Activated naive CD4-positive, alpha-beta T cell treated with anti-CD3 and anti-CD28 coated beads, Interleukin-2, amount 10 ng/mL, durations not matched to agents 7 days and 5 days (primary cell): Measurements from ENCODE around the gene PCGF3.
"Not testable (repeated sequence)": the region's sequence is repeated elsewhere in the genome, so short reads cannot be mapped to it uniquely, and the experiment has no call there.

Experiments used
- CTCF ChIA-PET: fragments of 350-600 bp; sonication (Branson Sonifier 250); formaldehyde crosslinking; loops from one replicate; lab custom pipeline; 2021; ENCODE audit warnings: antibody characterized with exemption; lab: Charles Lee
- DNase-seq: peaks from one replicate; pipeline ENCODE4 v3.0.0-alpha.2; 2020
- H3K27ac Mint-ChIP-seq: one replicate; pipeline ENCODE4 v1.8.0; 2021; ENCODE audit warnings: mild to moderate bottlenecking, moderate library complexity, mixed read lengths
- H3K27me3 Mint-ChIP-seq: one replicate; pipeline ENCODE4 v1.8.0; 2021; ENCODE audit warnings: mild to moderate bottlenecking, mixed read lengths
- H3K36me3 Mint-ChIP-seq: one replicate; pipeline ENCODE4 v1.8.0; 2021; ENCODE audit warnings: mixed read lengths
- H3K4me1 Mint-ChIP-seq: one replicate; pipeline ENCODE4 v1.8.0; 2021; ENCODE audit warnings: mixed read lengths
- H3K4me3 Mint-ChIP-seq: one replicate; pipeline ENCODE4 v1.8.0; 2021; ENCODE audit warnings: mild to moderate bottlenecking, moderate library complexity, mixed read lengths
- H3K9me3 Mint-ChIP-seq: one replicate; pipeline ENCODE4 v1.8.0; 2021; ENCODE audit warnings: mixed read lengths

Gene PCGF3

DNA sequence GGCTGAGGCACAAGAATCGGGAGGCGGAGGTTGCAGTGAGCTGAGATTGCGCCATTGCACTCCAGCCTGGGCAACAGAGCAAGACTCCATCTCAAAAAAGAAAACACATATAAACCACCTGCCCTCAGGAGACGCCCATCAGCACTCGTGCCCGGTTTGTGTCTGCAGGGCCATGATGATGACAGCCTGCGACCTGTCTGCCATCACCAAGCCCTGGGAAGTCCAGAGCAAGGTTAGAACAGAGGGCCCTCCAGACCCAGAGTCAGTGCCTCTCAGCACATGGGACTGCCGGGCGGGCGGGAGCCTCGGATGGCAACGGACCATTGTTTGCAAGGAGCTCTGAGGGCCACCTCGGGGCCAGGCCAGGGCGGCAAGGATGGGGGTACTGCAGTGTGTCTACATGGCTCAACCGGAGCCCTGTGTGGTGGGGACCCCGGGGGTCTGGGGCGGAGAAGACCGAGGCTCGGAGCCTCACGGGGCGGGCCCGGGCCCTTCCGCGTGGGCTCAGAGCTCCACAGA lies 40.9 kb upstream of the PCGF3 start:
- Mint-ChIP-seq H3K27ac (peak overlapping the region; percentile 65), H3K36me3 (peaks cover 7% of the 10 kb centered on the region), H3K9me3 (peaks cover 5% of the 10 kb centered on the region), H3K27me3 (no peaks in the 10 kb centered on the region), H3K4me1 (peaks cover 15% of the 10 kb centered on the region), H3K4me3 (peak overlapping the region; percentile 79)
- CTCF ChIA-PET = interaction anchor here (1.0 to 3.3 kb wide), 2 partner anchors 9 to 62 kb away, joined by 5 to 9 read pairs; partner anchors contain the start of genes ATP5ME and MYL5
- peak; percentile 15 for DNase-seq

DNA sequence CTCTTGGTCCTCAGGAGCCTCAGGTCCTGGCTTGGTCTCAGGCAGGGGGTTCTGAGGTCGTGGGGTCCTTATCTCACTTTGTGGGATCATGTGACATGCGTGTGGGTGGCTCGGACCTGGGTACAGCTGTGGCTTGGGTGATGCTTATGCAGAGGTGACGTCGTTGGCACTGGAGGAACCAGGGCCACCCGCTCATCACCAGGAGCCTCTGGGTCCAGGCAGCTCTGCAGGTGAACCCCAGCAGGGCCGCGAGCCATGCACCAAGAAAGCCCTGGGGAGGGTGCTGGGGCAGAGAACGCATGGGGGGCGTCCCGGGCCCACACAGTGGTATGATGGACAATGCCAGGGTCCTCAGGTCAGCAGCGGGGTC lies 40.3 kb upstream of the PCGF3 start:
- no peak overlapping the region for H3K27ac Mint-ChIP-seq
- peaks cover 15% of the 10 kb centered on the region for H3K4me1 Mint-ChIP-seq
- peak overlapping the region; percentile 43 for H3K4me3 Mint-ChIP-seq

GRCh38 chr4:665751-666435 lies 39.7 kb upstream of the PCGF3 start:
- CTCF ChIA-PET = interaction anchor here (3.3 kb wide), 1 partner anchor 8 kb away, joined by 9 read pairs; the partner anchor contains the start of genes ATP5ME and MYL5
- Mint-ChIP-seq H3K9me3 (no peaks in the 10 kb centered on the region), H3K4me3 (no peak overlapping the region), H3K4me1 (peaks cover 15% of the 10 kb centered on the region), H3K27me3 (no peaks in the 10 kb centered on the region), H3K27ac (no peak overlapping the region), H3K36me3 (peaks cover 9% of the 10 kb centered on the region)
- DNase-seq = peak; percentile 15

More for the DNA sequence above, 40.3 kb upstream of the PCGF3 start:
- Mint-ChIP-seq H3K27me3 (no peaks in the 10 kb centered on the region), H3K9me3 (no peaks in the 10 kb centered on the region), H3K36me3 (peaks cover 6% of the 10 kb centered on the region)
- peak; percentile 17 for DNase-seq
- CTCF ChIA-PET = interaction anchor here (3.3 kb wide), 1 partner anchor 9 kb away, joined by 9 read pairs; the partner anchor contains the start of genes ATP5ME and MYL5

GRCh38 chr4:666436-666810 lies 39.2 kb upstream of the PCGF3 start:
- DNase-seq = peak; percentile 17
- Mint-ChIP-seq H3K27me3 (no peaks in the 10 kb centered on the region), H3K27ac (no peak overlapping the region), H3K4me1 (peaks cover 15% of the 10 kb centered on the region), H3K36me3 (peaks cover 13% of the 10 kb centered on the region), H3K4me3 (no peak overlapping the region), H3K9me3 (no peaks in the 10 kb centered on the region)
- CTCF ChIA-PET = no interaction called here

DNA sequence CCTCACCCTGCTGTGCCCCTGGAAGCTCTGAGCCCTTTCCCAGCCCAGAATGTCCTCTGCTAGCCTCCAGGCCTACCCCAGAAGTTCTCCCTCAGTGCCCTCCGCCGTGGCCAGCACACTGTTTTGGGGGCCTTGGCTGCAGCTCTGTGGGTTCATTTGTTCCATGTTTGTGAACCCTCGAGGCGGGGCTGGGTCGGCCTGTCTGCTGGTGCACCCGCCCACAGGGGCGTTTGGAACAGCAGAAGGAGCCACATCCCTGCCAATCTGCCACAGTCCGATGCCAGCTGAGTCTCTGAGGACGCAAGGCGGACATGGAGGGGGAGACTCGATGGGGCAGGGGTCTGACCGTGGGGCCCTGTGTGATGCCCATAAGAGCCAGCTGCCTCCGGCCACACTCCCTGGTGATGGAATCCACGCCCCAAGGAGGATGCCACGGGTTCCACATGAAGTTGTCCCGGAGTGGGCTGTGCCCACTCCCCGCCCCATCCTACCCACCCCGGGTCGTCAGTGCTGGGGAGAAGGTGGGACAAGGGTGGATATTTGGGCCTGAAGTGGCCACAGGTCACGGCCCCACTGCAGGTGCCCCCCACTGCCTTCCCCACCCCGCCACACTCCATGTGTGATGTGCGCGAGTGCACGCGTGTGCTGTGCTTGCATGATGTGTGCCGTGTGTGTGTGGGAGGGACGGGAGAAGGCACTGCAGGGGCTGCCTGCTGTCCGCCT lies 38.6 kb upstream of the PCGF3 start:
- no peak for DNase-seq
- H3K27ac Mint-ChIP-seq = no peak overlapping the region
- CTCF ChIA-PET = no interaction called here

GRCh38 chr4:667545-667925 lies 38.1 kb upstream of the PCGF3 start:
- Mint-ChIP-seq H3K9me3 (no peaks in the 10 kb centered on the region), H3K27ac (no peak overlapping the region), H3K36me3 (peaks cover 20% of the 10 kb centered on the region), H3K27me3 (no peaks in the 10 kb centered on the region), H3K4me1 (peaks cover 16% of the 10 kb centered on the region), H3K4me3 (no peak overlapping the region)
- CTCF ChIA-PET = no interaction called here
- no peak for DNase-seq

More for the DNA sequence above, 38.6 kb upstream of the PCGF3 start:
- Mint-ChIP-seq H3K4me1 (peaks cover 14% of the 10 kb centered on the region), H3K9me3 (no peaks in the 10 kb centered on the region), H3K36me3 (peaks cover 17% of the 10 kb centered on the region), H3K27me3 (no peaks in the 10 kb centered on the region), H3K4me3 (no peak overlapping the region)

GRCh38 chr4:668219-668618 lies 37.4 kb upstream of the PCGF3 start:
- Mint-ChIP-seq H3K4me1 (peaks cover 15% of the 10 kb centered on the region), H3K36me3 (peaks cover 26% of the 10 kb centered on the region)
- H3K27ac Mint-ChIP-seq, DNase-seq, CTCF ChIA-PET, H3K27me3 Mint-ChIP-seq, H3K4me3 Mint-ChIP-seq, H3K9me3 Mint-ChIP-seq: not testable (repeated sequence)

GRCh38 chr4:669806-670559 lies 35.6 kb upstream of the PCGF3 start:
- peaks cover 30% of the 10 kb centered on the region for H3K36me3 Mint-ChIP-seq
- H3K27me3 Mint-ChIP-seq, CTCF ChIA-PET, DNase-seq, H3K4me3 Mint-ChIP-seq, H3K9me3 Mint-ChIP-seq, H3K27ac Mint-ChIP-seq: not testable (repeated sequence)
- peaks cover 13% of the 10 kb centered on the region for H3K4me1 Mint-ChIP-seq

DNA sequence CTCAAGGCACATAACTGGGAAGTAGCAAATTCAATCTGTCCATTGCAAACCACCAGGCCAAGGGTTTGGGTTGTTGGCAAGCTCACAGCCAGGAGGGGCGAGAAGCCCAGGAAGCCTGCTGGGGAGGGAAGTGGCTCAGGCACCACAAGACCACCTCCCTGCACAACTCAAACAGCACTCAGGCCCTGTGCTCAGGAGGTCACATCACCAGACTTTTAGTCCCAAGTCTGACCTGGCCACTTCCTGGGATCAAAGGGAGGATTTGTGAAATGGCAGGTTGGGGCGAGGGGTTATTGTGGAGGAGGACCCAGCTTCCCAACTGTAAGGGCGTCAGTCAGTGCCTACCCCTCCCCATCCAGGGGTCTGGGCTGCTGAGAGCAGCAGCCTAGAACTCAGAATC lies 33.9 kb upstream of the PCGF3 start:
- DNase-seq = no peak
- Mint-ChIP-seq H3K27me3 (no peaks in the 10 kb centered on the region), H3K4me1 (peaks cover 13% of the 10 kb centered on the region), H3K36me3 (peaks cover 30% of the 10 kb centered on the region), H3K9me3 (no peaks in the 10 kb centered on the region), H3K4me3 (no peak overlapping the region), H3K27ac (no peak overlapping the region)
- CTCF ChIA-PET = no interaction called here

DNA sequence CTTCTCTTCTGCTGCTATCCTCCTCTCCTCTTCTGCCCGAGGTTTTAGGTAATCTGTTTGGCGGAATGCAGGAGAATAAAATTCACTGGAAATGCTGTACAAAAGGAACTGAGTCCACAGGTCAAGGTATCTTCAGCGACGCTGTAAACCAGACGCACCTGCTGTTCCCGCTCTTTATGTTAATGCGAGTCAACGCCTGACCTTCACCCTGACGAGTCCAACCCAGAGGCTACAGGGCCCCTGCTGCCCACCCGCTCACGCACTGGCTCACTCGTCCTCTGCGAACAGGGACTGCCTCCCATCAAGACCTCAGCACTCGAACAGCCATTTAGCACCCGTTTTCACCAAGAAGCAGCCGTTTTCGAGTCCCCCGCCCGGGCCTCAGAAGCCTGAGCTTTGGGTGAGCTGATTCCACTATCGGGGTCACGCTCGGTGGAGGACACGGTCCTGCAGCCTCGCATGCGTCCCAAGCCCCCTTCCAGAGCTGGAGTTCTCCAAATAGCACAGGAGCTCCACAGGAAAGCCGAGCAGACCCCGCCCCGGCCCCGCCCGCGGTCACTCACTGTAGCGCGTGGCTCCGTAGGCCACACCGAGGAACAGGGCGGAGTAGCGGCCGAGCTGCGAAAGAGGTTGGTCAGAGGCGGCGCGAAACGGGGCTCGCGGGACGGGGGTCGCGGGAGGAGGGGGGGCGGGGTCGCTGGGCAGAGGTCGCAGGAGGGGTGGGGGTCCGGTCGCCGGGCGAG lies 32.1 kb upstream of the PCGF3 start:
- Mint-ChIP-seq H3K27me3 (peaks cover 4% of the 10 kb centered on the region), H3K4me1 (peaks cover 13% of the 10 kb centered on the region), H3K27ac (peak overlapping the region; percentile 87), H3K4me3 (peak overlapping the region; percentile 85), H3K36me3 (peaks cover 30% of the 10 kb centered on the region), H3K9me3 (no peaks in the 10 kb centered on the region)
- CTCF ChIA-PET = interaction anchor here (1.2 to 2.9 kb wide), 3 partner anchors 9 to 14 kb away, joined by 4 to 18 read pairs (median 9); no protein-coding TSS in a partner anchor
- peak; percentile 57 for DNase-seq

- CTCF ChIA-PET = interaction anchor here (1.2 to 2.9 kb wide), 3 partner anchors 10 to 13 kb away, joined by 4 to 18 read pairs (median 9); no protein-coding TSS in a partner anchor
- H3K4me3 Mint-ChIP-seq = peak within 1 kb of the TSS; percentile 85
- H3K9me3 Mint-ChIP-seq = no peaks in the 10 kb centered on the region
- DNase-seq = peak; percentile 98
- peaks cover 4% of the 10 kb centered on the region for H3K27me3 Mint-ChIP-seq
- peak within 1 kb of the TSS; percentile 89 for H3K27ac Mint-ChIP-seq
- H3K36me3 Mint-ChIP-seq = peaks cover 30% of the 10 kb centered on the region
- H3K4me1 Mint-ChIP-seq = peaks cover 13% of the 10 kb centered on the region
Observed at GRCh38 chr4:674172-675035, 31.2 kb upstream of the PCGF3 start, which contains the start of the genes ATP5ME and MYL5. Gene ATP5ME, minus strand, starts transcription at chr4:674276. Its CDS starts 29 bp downstream, at chr4:674247. Gene MYL5, plus strand, starts transcription at chr4:674542. Its CDS starts 3,485 bp downstream, at chr4:678027.

DNA sequence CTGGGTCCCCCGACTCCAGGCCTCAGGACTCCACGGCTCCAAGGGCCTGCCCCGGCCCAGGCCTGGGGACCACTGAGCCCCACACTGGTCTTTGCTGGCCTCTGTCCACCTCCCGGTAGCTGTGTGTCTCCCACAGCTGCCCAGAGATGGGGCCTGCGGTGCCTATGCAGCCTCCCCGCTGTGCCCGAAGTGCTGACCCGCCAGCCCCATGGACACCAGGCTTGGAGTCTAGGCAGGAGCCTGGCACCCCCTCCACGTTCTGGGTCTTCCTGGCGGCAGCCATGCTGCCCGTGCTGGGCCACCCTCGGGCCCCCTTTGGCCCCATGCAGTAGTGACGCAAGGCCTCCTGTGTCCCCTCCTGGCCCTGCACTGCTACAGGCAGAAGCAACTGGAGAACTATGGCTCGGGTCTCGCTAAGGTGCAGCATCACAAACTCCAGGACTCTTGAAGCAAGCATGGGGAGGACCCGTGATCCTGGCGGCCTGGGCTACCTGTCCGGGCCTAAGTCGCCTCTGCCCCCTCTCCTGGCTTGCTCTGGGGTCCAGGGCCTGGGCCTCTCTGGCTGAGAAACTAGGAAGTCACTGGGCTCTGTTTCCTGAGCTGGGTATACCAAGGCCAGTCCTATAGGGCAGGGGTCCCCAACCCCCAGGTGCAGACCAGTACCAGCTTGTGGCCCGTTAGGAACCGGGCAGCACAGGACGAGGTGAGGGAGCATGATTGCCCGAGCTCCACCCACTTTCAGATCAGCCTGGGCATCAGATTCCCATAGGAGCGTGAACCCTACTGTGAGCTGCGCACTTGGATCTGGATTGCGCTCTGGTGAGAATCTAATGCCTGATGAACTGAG lies 30.4 kb upstream of the PCGF3 start:
- no peak for DNase-seq
- Mint-ChIP-seq H3K9me3 (no peaks in the 10 kb centered on the region), H3K27me3 (peaks cover 11% of the 10 kb centered on the region), H3K4me3 (peak overlapping the region; percentile 85), H3K36me3 (peaks cover 28% of the 10 kb centered on the region), H3K4me1 (peaks cover 14% of the 10 kb centered on the region), H3K27ac (peak overlapping the region; percentile 89)
- CTCF ChIA-PET = interaction anchor here (2.9 kb wide), 1 partner anchor 9 kb away, joined by 18 read pairs; no protein-coding TSS in a partner anchor
